D721Med (cell line): Measurements from ENCODE around the gene CISH.

ENCODE experiments used
- DNase-seq: peaks from one replicate; pipeline ENCODE4 v3.0.0; 2011; ENCODE audit warnings: low spot score; ENCODE audit not compliant: insufficient read length
- FAIRE-seq: peaks from 2 replicates; lab custom pipeline; 2011; peaks lifted over from hg19 to GRCh38; lab: Jason Lieb, UNC
- CTCF ChIP-seq: IDR thresholded peaks from 2 replicates; pipeline ENCODE4 v1.5.1; 2012; ENCODE audit warnings: mild to moderate bottlenecking, control low read depth; ENCODE audit not compliant: insufficient read depth; ENCODE audit errors: missing control alignments

Gene CISH

GRCh38 chr3:50587806-50588758, 23.5 kb downstream of the CISH start:
- DNase-seq (no peak), FAIRE-seq (no peak)
- no peak for TF ChIP-seq CTCF

- FAIRE-seq (no peak), DNase-seq (no peak)
- no peak for TF ChIP-seq CTCF
Observed at GRCh38 chr3:50587373-50587772, 24.2 kb downstream of the CISH start.

GRCh38 chr3:50586763-50587070, 24.9 kb downstream of the CISH start:
- FAIRE-seq (no peak), DNase-seq (no peak)
- no peak for TF ChIP-seq CTCF

- DNase-seq (no peak), FAIRE-seq (no peak)
- no peak for TF ChIP-seq CTCF
Observed at GRCh38 chr3:50585919-50586762, 25.4 kb downstream of the CISH start.

- TF ChIP-seq CTCF: no peak
- no peak for DNase-seq
- no peak for FAIRE-seq
Observed at GRCh38 chr3:50584391-50584790, 27.2 kb downstream of the CISH start.

GRCh38 chr3:50583897-50584296, 27.7 kb downstream of the CISH start:
- no peak for TF ChIP-seq CTCF
- no peak for DNase-seq
- FAIRE-seq: no peak

GRCh38 chr3:50582083-50582482, 29.5 kb downstream of the CISH start:
- DNase-seq: no peak
- no peak for TF ChIP-seq CTCF
- FAIRE-seq: no peak
